Trophoblast cell (in vitro differentiated cells and primary cell): Measurements from ENCODE around the gene TMX4.
"Not testable (repeated sequence)": the region's sequence is repeated elsewhere in the genome, so short reads cannot be mapped to it uniquely, and the experiment has no call there.

Experiments used
- DNase-seq, 2 donors: peaks; one replicate each; pipeline ENCODE4 v3.0.0-alpha.2; 2016
- H2AFZ ChIP-seq: 2 replicates; pipeline ENCODE4 v1.6.1; 2013; ENCODE audit warnings: low read length, moderate library complexity, mild to moderate bottlenecking; ENCODE audit not compliant: insufficient read depth, poor library complexity
- H2AK5ac ChIP-seq: 2 replicates; pipeline ENCODE4 v1.6.1; 2013; ENCODE audit warnings: mild to moderate bottlenecking, low read length
- H2BK120ac ChIP-seq: 2 replicates; pipeline ENCODE4 v1.6.1; 2013; ENCODE audit warnings: low read length, mild to moderate bottlenecking, moderate library complexity; ENCODE audit not compliant: insufficient read depth, poor library complexity
- H2BK12ac ChIP-seq: 2 replicates; pipeline ENCODE4 v1.6.1; 2013; ENCODE audit warnings: mild to moderate bottlenecking, low read length, moderate library complexity
- H2BK5ac ChIP-seq: 2 replicates; pipeline ENCODE4 v1.6.1; 2013; ENCODE audit warnings: low read length, low read depth, moderate library complexity, mild to moderate bottlenecking; ENCODE audit not compliant: poor library complexity
- H3K14ac ChIP-seq: 2 replicates; pipeline ENCODE4 v1.6.1; 2013; ENCODE audit warnings: mild to moderate bottlenecking, low read length
- H3K18ac ChIP-seq: 2 replicates; pipeline ENCODE4 v1.6.1; 2013; ENCODE audit warnings: mild to moderate bottlenecking, low read length
- H3K23ac ChIP-seq: 2 replicates; pipeline ENCODE4 v1.6.1; 2013; ENCODE audit warnings: low read length
- H3K27ac ChIP-seq: 2 replicates; pipeline ENCODE4 v1.5.1; 2013; ENCODE audit warnings: low read depth, mild to moderate bottlenecking, inconsistent platforms, low read length, moderate library complexity
- H3K27me3 ChIP-seq: 2 replicates; pipeline ENCODE4 v1.6.1; 2013; ENCODE audit warnings: inconsistent platforms, mild to moderate bottlenecking, low read length, moderate library complexity; ENCODE audit not compliant: insufficient read depth
- H3K36me3 ChIP-seq, 2 experiments: 1 replicate in 1 of 2; 2 replicates in 1 of 2; pipeline ENCODE4 v1.6.1; 2013; ENCODE audit warnings: low read length in 2 of 2, mild to moderate bottlenecking in 2 of 2, moderate library complexity in 1 of 2; ENCODE audit not compliant: insufficient read depth in 2 of 2, control insufficient read depth in 1 of 2
- H3K4ac ChIP-seq: 2 replicates; pipeline ENCODE4 v1.6.1; 2013; ENCODE audit warnings: low read depth, mild to moderate bottlenecking, low read length, moderate library complexity
- H3K4me1 ChIP-seq, 2 experiments: 1 replicate in 1 of 2; 2 replicates in 1 of 2; pipeline ENCODE4 v1.6.1; 2013; ENCODE audit warnings: low read length in 2 of 2, mild to moderate bottlenecking in 2 of 2, moderate library complexity in 1 of 2; ENCODE audit not compliant: insufficient read depth in 2 of 2, control insufficient read depth in 1 of 2
- H3K4me2 ChIP-seq: 2 replicates; pipeline ENCODE4 v1.6.1; 2013; ENCODE audit warnings: inconsistent platforms, mild to moderate bottlenecking, low read length, moderate library complexity
- H3K4me3 ChIP-seq: 2 replicates; pipeline ENCODE4 v1.5.1; 2013; ENCODE audit warnings: mild to moderate bottlenecking, low read depth, low read length, inconsistent platforms
- H3K79me1 ChIP-seq: one replicate; pipeline ENCODE4 v1.6.1; 2013; ENCODE audit warnings: low read length
- H3K79me2 ChIP-seq: 2 replicates; pipeline ENCODE4 v1.6.1; 2013; ENCODE audit warnings: low read length, mild to moderate bottlenecking; ENCODE audit not compliant: control insufficient read depth, insufficient read depth, poor library complexity
- H3K9ac ChIP-seq: 2 replicates; pipeline ENCODE4 v1.6.1; 2013; ENCODE audit warnings: mild to moderate bottlenecking, low read length
- H3K9me3 ChIP-seq: 2 replicates; pipeline ENCODE4 v1.6.1; 2013; ENCODE audit warnings: low read depth, mild to moderate bottlenecking, control low read depth, inconsistent platforms, low read length; ENCODE audit not compliant: insufficient read depth
- H4K12ac ChIP-seq: 2 replicates; pipeline ENCODE4 v1.6.1; 2013; ENCODE audit warnings: low read depth, mild to moderate bottlenecking, low read length, moderate library complexity
- H4K8ac ChIP-seq: 2 replicates; pipeline ENCODE4 v1.6.1; 2013; ENCODE audit warnings: low read depth, mild to moderate bottlenecking, low read length, moderate library complexity
- H4K91ac ChIP-seq: one replicate; pipeline ENCODE4 v1.6.1; 2013; ENCODE audit warnings: low read depth, mild to moderate bottlenecking, low read length, moderate library complexity
- WGBS: extraction: QIAGEN DNeasy Blood & Tissue Kit; methylation state at CpG from one replicate; pipeline ENCODE4 v1.1.7; 2013; ENCODE audit warnings: missing lambda C conversion rate; ENCODE audit not compliant: insufficient read length, insufficient coverage; ENCODE audit errors: extremely low coverage; 5-methylcytosine and 5-hydroxymethylcytosine counted together

The TMX4 gene

DNA sequence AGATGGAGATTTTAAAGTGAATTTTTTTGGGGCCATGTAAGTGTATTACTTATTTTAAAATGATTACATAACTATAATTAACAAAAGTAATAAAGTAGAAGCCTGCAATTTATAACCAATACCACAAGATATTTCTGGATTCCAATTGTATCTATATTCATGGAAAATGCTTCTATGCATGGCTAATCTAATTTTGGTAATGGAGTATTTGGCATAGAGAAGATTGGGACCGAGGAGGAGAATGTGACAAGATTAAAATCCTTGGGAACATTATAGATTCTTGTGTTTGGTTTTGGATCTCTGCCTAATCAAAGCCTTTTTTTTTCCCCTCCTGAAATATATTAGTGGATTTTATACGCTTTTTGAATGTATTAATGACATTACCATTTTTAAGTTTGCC, 12.9 kb upstream of the TMX4 start:
- Histone ChIP-seq H3K4me1 (no peaks in the 10 kb centered on the region), H4K91ac (no peak overlapping the region), H3K4me2 (no peak overlapping the region), H3K18ac (no peak overlapping the region), H3K9ac (no peak overlapping the region), H3K79me2 (no peaks in the 10 kb centered on the region), H2AFZ (no peak overlapping the region), H3K79me1 (no peaks in the 10 kb centered on the region), H3K9me3 (no peaks in the 10 kb centered on the region), H3K36me3 (no peaks in the 10 kb centered on the region), H3K14ac (no peak overlapping the region), H3K4me3 (no peak overlapping the region), H2BK120ac (no peak overlapping the region), H2AK5ac (no peak overlapping the region), H3K23ac (no peak overlapping the region), H4K8ac (no peak overlapping the region), H4K12ac (no peak overlapping the region), H2BK5ac (no peak overlapping the region), H3K4ac (no peak overlapping the region), H2BK12ac (no peak overlapping the region), H3K27me3 (no peaks in the 10 kb centered on the region), H3K27ac (no peak overlapping the region)
- no peak for DNase-seq
- no CpG with 5 or more reads among the region's 2 CpGs for WGBS

DNA sequence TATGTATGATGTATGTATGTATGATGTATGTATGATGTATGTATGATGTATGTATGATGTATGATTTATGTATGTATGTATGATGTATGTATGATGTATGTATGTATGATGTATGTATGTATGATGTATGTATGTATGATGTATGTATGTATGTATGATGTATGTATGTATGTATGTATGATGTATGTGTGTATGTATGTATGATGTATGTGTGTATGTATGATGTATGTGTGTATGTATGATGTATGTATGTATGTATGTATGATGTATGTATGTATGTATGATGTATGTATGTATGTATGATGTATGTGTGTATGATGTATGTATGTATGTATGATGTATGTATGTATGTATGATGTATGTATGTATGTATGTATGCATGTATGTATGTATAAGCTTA, 12.0 kb upstream of the TMX4 start:
- H2BK120ac ChIP-seq, H2BK5ac ChIP-seq, H3K18ac ChIP-seq, H3K79me1 ChIP-seq, H3K4me3 ChIP-seq, H3K9ac ChIP-seq, H2AK5ac ChIP-seq, H3K9me3 ChIP-seq, H4K8ac ChIP-seq, H2BK12ac ChIP-seq, H3K23ac ChIP-seq, H3K36me3 ChIP-seq, H4K91ac ChIP-seq, DNase-seq, H2AFZ ChIP-seq, H4K12ac ChIP-seq, H3K79me2 ChIP-seq, H3K27me3 ChIP-seq, H3K4me1 ChIP-seq, H3K14ac ChIP-seq, H3K27ac ChIP-seq, H3K4ac ChIP-seq, H3K4me2 ChIP-seq: not testable (repeated sequence)

DNA sequence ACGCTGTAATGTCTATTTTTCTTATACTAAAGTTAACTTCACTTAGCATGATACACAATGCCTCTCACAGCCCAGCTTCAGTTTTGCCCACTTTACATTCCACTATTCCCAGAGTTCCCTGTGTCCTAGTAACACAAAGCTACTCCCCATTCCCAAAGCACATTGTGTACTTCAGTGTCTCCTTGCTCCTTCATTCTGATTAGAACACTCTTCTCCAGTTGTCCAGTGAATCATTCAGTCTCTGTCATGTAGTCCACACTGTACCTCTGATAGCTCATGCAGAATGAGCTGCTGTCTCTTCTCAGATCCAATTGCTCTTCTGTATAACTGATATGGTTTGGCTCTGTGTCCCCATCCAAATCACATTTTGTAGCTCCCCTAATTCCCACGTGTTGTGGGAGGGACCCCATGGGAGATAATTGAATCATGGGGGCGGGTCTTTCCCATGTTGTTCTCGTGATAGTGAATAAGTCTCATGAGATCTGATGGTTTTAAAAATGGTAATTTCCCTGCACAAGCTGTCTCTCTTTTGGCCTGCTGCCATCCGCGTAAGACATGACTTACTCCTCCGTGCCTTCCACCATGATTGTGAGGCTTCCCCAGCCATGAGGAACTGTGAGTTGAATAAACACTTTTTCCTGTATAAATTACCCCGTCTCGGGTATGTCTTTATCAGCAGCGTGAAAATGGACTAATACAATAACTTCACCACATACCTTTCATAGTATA, 2.1 kb upstream of the TMX4 start:
- H3K36me3 ChIP-seq, result no peaks in the 10 kb centered on the region
- H2BK12ac ChIP-seq, result no peak overlapping the region
- H2AK5ac ChIP-seq, result no peak overlapping the region
- H3K27me3 ChIP-seq, result no peaks in the 10 kb centered on the region
- no peak overlapping the region for H2BK120ac ChIP-seq
- no peak overlapping the region for H3K18ac ChIP-seq
- no peak overlapping the region for H3K27ac ChIP-seq
- no peak overlapping the region for H4K12ac ChIP-seq
- H4K8ac ChIP-seq, result no peak overlapping the region
- no peak overlapping the region for H3K4me2 ChIP-seq
- peaks cover 6% of the 10 kb centered on the region for H3K79me1 ChIP-seq
- no peak overlapping the region for H3K23ac ChIP-seq
- H2AFZ ChIP-seq, result no peak overlapping the region
- no peak overlapping the region for H3K14ac ChIP-seq
- no peak overlapping the region for H2BK5ac ChIP-seq
- no peak overlapping the region for H3K4me3 ChIP-seq
- H3K4me1 ChIP-seq, result no peaks in the 10 kb centered on the region
- WGBS, result no CpG with 5 or more reads among the region's 10 CpGs
- H3K79me2 ChIP-seq, result peaks cover 5% of the 10 kb centered on the region
- H4K91ac ChIP-seq, result no peak overlapping the region
- H3K9me3 ChIP-seq, result no peaks in the 10 kb centered on the region
- no peak overlapping the region for H3K9ac ChIP-seq
- DNase-seq, result no peak
- H3K4ac ChIP-seq, result no peak overlapping the region

DNA sequence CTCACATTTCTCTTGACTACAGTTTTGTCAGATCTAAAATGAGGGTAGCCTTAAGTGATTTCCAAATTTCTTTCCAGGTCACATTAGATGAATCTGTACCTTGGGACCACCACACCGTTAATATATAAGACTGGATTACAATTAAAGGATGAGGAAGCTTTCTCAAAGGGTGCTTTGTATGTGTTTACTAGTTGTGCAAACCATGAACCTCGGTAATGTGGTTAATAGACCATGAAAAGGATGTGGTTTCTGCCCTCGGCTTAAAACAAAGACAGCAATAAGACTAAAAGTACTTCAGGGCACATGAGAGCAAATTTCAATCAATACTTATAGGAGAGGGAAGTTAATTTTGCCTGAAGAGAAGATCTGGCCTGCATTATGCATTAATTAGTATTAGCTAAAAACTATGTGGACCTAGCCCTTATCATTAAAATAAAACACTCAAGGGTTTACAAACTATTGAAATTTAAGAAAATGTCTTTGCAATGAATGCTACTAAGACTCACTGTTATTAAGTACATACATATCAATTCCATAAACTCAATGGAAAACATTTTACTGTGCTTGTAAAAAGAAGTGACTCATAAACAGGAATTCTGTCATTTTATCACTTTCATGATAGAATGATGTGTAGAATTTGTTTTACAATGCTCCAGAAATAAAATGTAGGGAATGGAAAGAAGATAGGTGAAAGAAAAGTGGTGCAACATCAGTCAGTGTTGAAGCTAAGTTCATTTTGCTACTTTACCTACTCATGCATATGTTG, 936 bp upstream of the TMX4 start:
- no CpG with 5 or more reads among the region's 3 CpGs for WGBS
- H3K4me1 ChIP-seq, result no peaks in the 10 kb centered on the region
- H4K91ac ChIP-seq, result no peak overlapping the region
- H2BK5ac ChIP-seq, result no peak overlapping the region
- H3K14ac ChIP-seq, result no peak overlapping the region
- DNase-seq, result peak in 1 of 2 donors; percentile 28
- H4K8ac ChIP-seq, result no peak overlapping the region
- no peaks in the 10 kb centered on the region for H3K36me3 ChIP-seq
- H3K79me1 ChIP-seq, result peaks cover 6% of the 10 kb centered on the region
- no peak overlapping the region for H3K9ac ChIP-seq
- peaks cover 5% of the 10 kb centered on the region for H3K79me2 ChIP-seq
- no peak overlapping the region for H3K18ac ChIP-seq
- H2AFZ ChIP-seq, result no peak overlapping the region
- no peak overlapping the region for H2BK12ac ChIP-seq
- no peak overlapping the region for H3K23ac ChIP-seq
- no peak overlapping the region for H2BK120ac ChIP-seq
- no peak overlapping the region for H4K12ac ChIP-seq
- no peak overlapping the region for H3K4ac ChIP-seq
- no peaks in the 10 kb centered on the region for H3K27me3 ChIP-seq
- H2AK5ac ChIP-seq, result no peak overlapping the region
- no peak overlapping the region for H3K4me2 ChIP-seq
- H3K4me3 ChIP-seq, result no peak overlapping the region
- H3K9me3 ChIP-seq, result no peaks in the 10 kb centered on the region
- H3K27ac ChIP-seq, result no peak overlapping the region
